Stimulated activated naive CD8-positive, alpha-beta T cell treated with anti-CD3 and anti-CD28 coated beads, Interleukin-15, amount 100 ng/mL, for 72 hours (primary cell): Measurements from ENCODE around the gene IER3.

Experiments used
- ATAC-seq: fragments of 150-1000 bp; cut with Tn5 transposase; 2 replicates; pipeline ENCODE4 v1.10.0; 2021; ENCODE audit warnings: mild to moderate bottlenecking, moderate library complexity
- DNase-seq, 2 donors: peaks; one replicate each; pipeline ENCODE4 v3.0.0; 2021 to 2022
- H3K27ac Mint-ChIP-seq, 2 donors: one replicate each; pipeline ENCODE4 v1.8.0; 2022; ENCODE audit warnings: mild to moderate bottlenecking in 2 of 2, mixed read lengths in 2 of 2, moderate library complexity in 2 of 2
- H3K27me3 Mint-ChIP-seq: one replicate; pipeline ENCODE4 v1.8.0; 2022; ENCODE audit warnings: mixed read lengths
- H3K4me1 Mint-ChIP-seq: one replicate; pipeline ENCODE4 v1.8.0; 2022; ENCODE audit warnings: mild to moderate bottlenecking, mixed read lengths
- H3K4me3 Mint-ChIP-seq, 2 donors: one replicate each; pipeline ENCODE4 v1.8.0; 2022; ENCODE audit warnings: mild to moderate bottlenecking in 2 of 2, mixed read lengths in 2 of 2, moderate library complexity in 1 of 2
- H3K9me3 Mint-ChIP-seq, 2 donors: one replicate each; pipeline ENCODE4 v1.8.0; 2022; ENCODE audit warnings: mixed read lengths in 2 of 2

Gene IER3

GRCh38 chr6:30742316-30743098, 1.8 kb downstream of the IER3 start, which contains the start of gene FLOT1:
FLOT1 (minus strand) TSS chr6:30742687; CDS start chr6:30742189, 498 bp downstream.
- peaks cover 70% of the 10 kb centered on the region for H3K4me1 Mint-ChIP-seq
- no peaks in the 10 kb centered on the region for H3K27me3 Mint-ChIP-seq
- DNase-seq = peak; percentile 95 to 99
- ATAC-seq = peak; percentile 84
- H3K27ac Mint-ChIP-seq = peak within 1 kb of the TSS; percentile 94 to 97
- H3K9me3 Mint-ChIP-seq = peaks cover 0 to 3% of the 10 kb centered on the region in 2 donors
- H3K4me3 Mint-ChIP-seq = peak within 1 kb of the TSS; percentile 91 to 97

GRCh38 chr6:30741789-30742315, 2.5 kb downstream of the IER3 start:
- DNase-seq (no peak), ATAC-seq (peak; percentile 2)
- Mint-ChIP-seq H3K4me1 (peaks cover 70% of the 10 kb centered on the region), H3K9me3 (peaks cover 0 to 7% of the 10 kb centered on the region in 2 donors), H3K27me3 (no peaks in the 10 kb centered on the region), H3K4me3 (peak overlapping the region; percentile 91 to 97), H3K27ac (peak overlapping the region; percentile 88 to 94)

GRCh38 chr6:30741063-30741779, 3.1 kb downstream of the IER3 start:
- no peak for ATAC-seq
- peaks cover 72% of the 10 kb centered on the region for H3K4me1 Mint-ChIP-seq
- peak overlapping the region; percentile 91 to 97 for H3K4me3 Mint-ChIP-seq
- peak overlapping the region; percentile 59 to 94 for H3K27ac Mint-ChIP-seq
- DNase-seq = no peak
- H3K27me3 Mint-ChIP-seq = no peaks in the 10 kb centered on the region
- peaks cover 0 to 10% of the 10 kb centered on the region in 2 donors for H3K9me3 Mint-ChIP-seq

- no peak for ATAC-seq
- H3K9me3 Mint-ChIP-seq = peaks cover 0 to 10% of the 10 kb centered on the region in 2 donors
Observed at GRCh38 chr6:30740540-30740870, 3.8 kb downstream of the IER3 start.

GRCh38 chr6:30738532-30738931, 5.8 kb downstream of the IER3 start:
- DNase-seq (no peak), ATAC-seq (no peak)
- Mint-ChIP-seq H3K9me3 (peaks cover 0 to 10% of the 10 kb centered on the region in 2 donors), H3K4me1 (peaks cover 77% of the 10 kb centered on the region), H3K4me3 (peak overlapping the region in 1 of 2 donors; percentile 41), H3K27ac (no peak overlapping the region), H3K27me3 (no peaks in the 10 kb centered on the region)

More at GRCh38 chr6:30740540-30740870, 3.8 kb downstream of the IER3 start:
- Mint-ChIP-seq H3K4me3 (peak overlapping the region; percentile 91 to 97), H3K4me1 (peaks cover 77% of the 10 kb centered on the region), H3K27ac (peak overlapping the region in 1 of 2 donors; percentile 8), H3K27me3 (no peaks in the 10 kb centered on the region)
- no peak for DNase-seq

GRCh38 chr6:30735668-30736314, 8.6 kb downstream of the IER3 start:
- Mint-ChIP-seq H3K9me3 (peaks cover 0 to 10% of the 10 kb centered on the region in 2 donors), H3K4me3 (peak overlapping the region; percentile 76 to 89), H3K27me3 (no peaks in the 10 kb centered on the region), H3K4me1 (peaks cover 86% of the 10 kb centered on the region), H3K27ac (peak overlapping the region; percentile 77 to 83)
- DNase-seq = no peak
- ATAC-seq = peak; percentile 18

GRCh38 chr6:30732237-30732943, 12.0 kb downstream of the IER3 start:
- Mint-ChIP-seq H3K27ac (no peak overlapping the region), H3K4me1 (peaks cover 74% of the 10 kb centered on the region), H3K9me3 (peaks cover 0 to 5% of the 10 kb centered on the region in 2 donors), H3K27me3 (no peaks in the 10 kb centered on the region), H3K4me3 (no peak overlapping the region)
- DNase-seq = no peak
- ATAC-seq = no peak

GRCh38 chr6:30730601-30731435, 13.5 kb downstream of the IER3 start:
- H3K27me3 Mint-ChIP-seq = no peaks in the 10 kb centered on the region
- ATAC-seq (peak; percentile 88), DNase-seq (peak; percentile 83 to 87)
- peak overlapping the region; percentile 46 to 87 for H3K27ac Mint-ChIP-seq
- peak overlapping the region; percentile 39 to 71 for H3K4me3 Mint-ChIP-seq
- H3K9me3 Mint-ChIP-seq = no peaks in the 10 kb centered on the region
- peaks cover 60% of the 10 kb centered on the region for H3K4me1 Mint-ChIP-seq

GRCh38 chr6:30727920-30728553, 16.3 kb downstream of the IER3 start:
- ATAC-seq = no peak
- no peak overlapping the region for H3K4me3 Mint-ChIP-seq
- peak overlapping the region in 1 of 2 donors; percentile 59 for H3K27ac Mint-ChIP-seq
- peaks cover 72% of the 10 kb centered on the region for H3K4me1 Mint-ChIP-seq
- no peak for DNase-seq
- H3K27me3 Mint-ChIP-seq = no peaks in the 10 kb centered on the region
- H3K9me3 Mint-ChIP-seq = no peaks in the 10 kb centered on the region

GRCh38 chr6:30726506-30727413, 17.6 kb downstream of the IER3 start:
- DNase-seq (no peak), ATAC-seq (no peak)
- no peak overlapping the region for H3K4me3 Mint-ChIP-seq
- H3K27me3 Mint-ChIP-seq = no peaks in the 10 kb centered on the region
- H3K27ac Mint-ChIP-seq = peak overlapping the region in 1 of 2 donors; percentile 78
- peaks cover 71% of the 10 kb centered on the region for H3K4me1 Mint-ChIP-seq
- no peaks in the 10 kb centered on the region for H3K9me3 Mint-ChIP-seq

- Mint-ChIP-seq H3K9me3 (no peaks in the 10 kb centered on the region), H3K4me3 (no peak overlapping the region), H3K27ac (no peak overlapping the region), H3K27me3 (no peaks in the 10 kb centered on the region), H3K4me1 (peaks cover 62% of the 10 kb centered on the region)
- peak; percentile 30 for ATAC-seq
- no peak for DNase-seq
Observed at GRCh38 chr6:30725713-30726505, 18.4 kb downstream of the IER3 start.

- Mint-ChIP-seq H3K27me3 (no peaks in the 10 kb centered on the region), H3K9me3 (no peaks in the 10 kb centered on the region), H3K4me3 (peak overlapping the region; percentile 44 to 49), H3K4me1 (peaks cover 54% of the 10 kb centered on the region), H3K27ac (peak overlapping the region in 1 of 2 donors; percentile 20)
- DNase-seq (no peak), ATAC-seq (no peak)
Observed at GRCh38 chr6:30724906-30725667, 19.3 kb downstream of the IER3 start.
